ENCODE data around the gene CYP2S1.

CYP2S1 gene

DNA sequence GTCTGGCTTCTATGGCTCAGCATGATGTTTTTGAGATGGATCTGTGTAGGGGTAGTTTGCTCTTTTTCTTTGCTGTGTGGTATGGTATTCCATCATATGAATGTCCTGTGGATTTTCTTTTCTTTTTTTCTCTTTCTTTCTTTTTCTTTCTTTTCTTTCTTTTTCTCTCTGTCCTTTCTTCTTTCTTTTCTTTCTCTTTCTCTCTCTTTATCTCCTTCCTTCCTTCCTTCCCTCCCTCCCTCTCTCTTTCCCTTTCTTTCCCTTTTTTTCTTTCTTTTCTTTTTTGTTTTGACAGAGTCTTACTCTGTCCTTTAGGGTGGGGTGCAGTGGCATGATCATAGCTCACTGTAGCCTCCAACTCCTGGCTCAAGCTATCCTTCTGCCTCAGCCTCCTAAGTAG is 62.2 kb downstream of the CYP2S1 start:
- TF ChIP-seq, protein P1, sequence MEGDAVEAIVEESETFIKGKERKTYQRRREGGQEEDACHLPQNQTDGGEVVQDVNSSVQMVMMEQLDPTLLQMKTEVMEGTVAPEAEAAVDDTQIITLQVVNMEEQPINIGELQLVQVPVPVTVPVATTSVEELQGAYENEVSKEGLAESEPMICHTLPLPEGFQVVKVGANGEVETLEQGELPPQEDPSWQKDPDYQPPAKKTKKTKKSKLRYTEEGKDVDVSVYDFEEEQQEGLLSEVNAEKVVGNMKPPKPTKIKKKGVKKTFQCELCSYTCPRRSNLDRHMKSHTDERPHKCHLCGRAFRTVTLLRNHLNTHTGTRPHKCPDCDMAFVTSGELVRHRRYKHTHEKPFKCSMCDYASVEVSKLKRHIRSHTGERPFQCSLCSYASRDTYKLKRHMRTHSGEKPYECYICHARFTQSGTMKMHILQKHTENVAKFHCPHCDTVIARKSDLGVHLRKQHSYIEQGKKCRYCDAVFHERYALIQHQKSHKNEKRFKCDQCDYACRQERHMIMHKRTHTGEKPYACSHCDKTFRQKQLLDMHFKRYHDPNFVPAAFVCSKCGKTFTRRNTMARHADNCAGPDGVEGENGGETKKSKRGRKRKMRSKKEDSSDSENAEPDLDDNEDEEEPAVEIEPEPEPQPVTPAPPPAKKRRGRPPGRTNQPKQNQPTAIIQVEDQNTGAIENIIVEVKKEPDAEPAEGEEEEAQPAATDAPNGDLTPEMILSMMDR (IDR thresholded peaks at IDR 0.05; ENCODE audit: extremely low read depth, insufficient read depth, missing control alignments): no peak
- in situ Hi-C loops (cut with MboI; ENCODE audit: low pct_unique_long_range_greater_than_20kb, low sequenced_read_pairs, unreplicated experiment): loop anchor here (10.0 kb wide), 1 partner anchor 50 kb away; no protein-coding TSS in a partner anchor
- no peak for DNase-seq (ENCODE audit: low spot score)

Measured in GM13977 (cell line).